Measurements from ENCODE around the gene PDE2A. TPM values are rescaled to one million over a fixed set of nuclear protein-coding genes. Genes with fewer than 3 reads are reported as not detected.

PDE2A gene
- total RNA-seq, 3 donors from 2014 or later: 23.7 to 85.9 (median 67.0) TPM

DNA sequence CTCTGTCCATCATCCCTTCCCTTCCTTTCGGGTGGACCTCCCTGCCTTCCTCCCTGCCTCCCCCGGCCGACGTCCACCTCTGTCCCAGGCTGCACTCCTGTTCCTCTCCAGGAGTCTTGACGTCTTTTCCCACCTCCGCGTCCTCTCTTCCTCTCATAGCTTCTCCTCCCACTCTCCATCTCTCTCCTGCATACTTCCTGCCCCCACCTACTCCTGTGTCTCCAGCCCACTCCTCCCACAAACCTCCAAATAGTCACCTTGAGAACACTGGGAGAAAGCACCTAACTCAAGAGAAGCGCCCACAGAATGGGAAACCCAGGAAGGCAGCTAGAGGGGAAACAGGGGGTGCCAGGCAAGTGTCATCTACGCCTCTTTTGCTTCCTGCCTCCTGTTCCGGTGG lies 60.8 kb downstream of the PDE2A start:
- H3K4me3 ChIP-seq: no peak overlapping the region
- H3K27ac ChIP-seq: no peak overlapping the region
- no peak for TF ChIP-seq POLR2AphosphoS5 (IDR thresholded peaks at IDR 0.05)
- TF ChIP-seq, protein P1, sequence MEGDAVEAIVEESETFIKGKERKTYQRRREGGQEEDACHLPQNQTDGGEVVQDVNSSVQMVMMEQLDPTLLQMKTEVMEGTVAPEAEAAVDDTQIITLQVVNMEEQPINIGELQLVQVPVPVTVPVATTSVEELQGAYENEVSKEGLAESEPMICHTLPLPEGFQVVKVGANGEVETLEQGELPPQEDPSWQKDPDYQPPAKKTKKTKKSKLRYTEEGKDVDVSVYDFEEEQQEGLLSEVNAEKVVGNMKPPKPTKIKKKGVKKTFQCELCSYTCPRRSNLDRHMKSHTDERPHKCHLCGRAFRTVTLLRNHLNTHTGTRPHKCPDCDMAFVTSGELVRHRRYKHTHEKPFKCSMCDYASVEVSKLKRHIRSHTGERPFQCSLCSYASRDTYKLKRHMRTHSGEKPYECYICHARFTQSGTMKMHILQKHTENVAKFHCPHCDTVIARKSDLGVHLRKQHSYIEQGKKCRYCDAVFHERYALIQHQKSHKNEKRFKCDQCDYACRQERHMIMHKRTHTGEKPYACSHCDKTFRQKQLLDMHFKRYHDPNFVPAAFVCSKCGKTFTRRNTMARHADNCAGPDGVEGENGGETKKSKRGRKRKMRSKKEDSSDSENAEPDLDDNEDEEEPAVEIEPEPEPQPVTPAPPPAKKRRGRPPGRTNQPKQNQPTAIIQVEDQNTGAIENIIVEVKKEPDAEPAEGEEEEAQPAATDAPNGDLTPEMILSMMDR (IDR thresholded peaks at IDR 0.05): no peak
- no peak for TF ChIP-seq POLR2A (IDR thresholded peaks at IDR 0.05)
- H3K9me3 ChIP-seq: no peaks in the 10 kb centered on the region
- H3K27me3 ChIP-seq: peaks cover 0 to 4% of the 10 kb centered on the region in 2 donors
- intact Hi-C loops (cut with DNase I; ENCODE audit: low total_unique reads): no loop called here
- no peak for DNase-seq (ENCODE audit: low spot score in 2 of 2)
- H3K4me1 ChIP-seq: no peaks in the 10 kb centered on the region
- H3K36me3 ChIP-seq: no peaks in the 10 kb centered on the region

- Histone ChIP-seq H3K4me3 (no peak overlapping the region), H3K27me3 (peaks cover 0 to 4% of the 10 kb centered on the region in 2 donors), H3K9me3 (no peaks in the 10 kb centered on the region), H3K27ac (no peak overlapping the region), H3K4me1 (no peaks in the 10 kb centered on the region), H3K36me3 (no peaks in the 10 kb centered on the region)
- intact Hi-C loops (cut with DNase I; ENCODE audit: low total_unique reads): no loop called here
- TF ChIP-seq POLR2AphosphoS5 (IDR thresholded peaks at IDR 0.05) (no peak), POLR2A (IDR thresholded peaks at IDR 0.05) (no peak)
- TF ChIP-seq, protein P1 (IDR thresholded peaks at IDR 0.05): no peak
- no peak for DNase-seq (ENCODE audit: low spot score in 2 of 2)
These were observed 64.7 kb downstream of the PDE2A start for GRCh38 chr11:72609476-72609875.

DNA sequence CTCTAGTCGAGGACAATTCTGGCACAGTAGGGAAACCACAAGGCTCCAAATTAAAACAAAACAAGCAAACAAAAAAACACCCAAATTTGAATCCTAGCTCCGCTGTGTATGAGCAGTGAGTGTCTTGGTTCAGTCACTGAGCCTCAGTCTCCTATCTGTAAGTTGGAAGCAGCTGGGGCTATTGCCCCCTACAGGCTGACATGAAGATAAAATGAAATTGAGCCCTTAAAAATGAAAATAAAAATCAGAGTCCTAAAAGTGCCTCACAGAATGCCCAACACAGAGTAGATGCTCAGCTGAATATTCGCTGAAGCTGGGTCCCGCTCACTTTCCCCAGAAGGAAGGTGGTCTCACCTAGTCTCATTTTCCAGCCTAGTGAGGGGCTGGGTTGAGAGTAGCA lies 65.2 kb downstream of the PDE2A start:
- peak overlapping the region in 1 of 2 donors; percentile 38 for H3K27ac ChIP-seq
- TF ChIP-seq POLR2AphosphoS5 (IDR thresholded peaks at IDR 0.05) (no peak), POLR2A (IDR thresholded peaks at IDR 0.05) (no peak)
- TF ChIP-seq, protein P1 (IDR thresholded peaks at IDR 0.05): no peak
- intact Hi-C loops (cut with DNase I; ENCODE audit: low total_unique reads): no loop called here
- no peak overlapping the region for H3K4me3 ChIP-seq
- H3K27me3 ChIP-seq: peaks cover 0 to 4% of the 10 kb centered on the region in 2 donors
- H3K36me3 ChIP-seq: no peaks in the 10 kb centered on the region
- no peaks in the 10 kb centered on the region for H3K4me1 ChIP-seq
- H3K9me3 ChIP-seq: no peaks in the 10 kb centered on the region
- DNase-seq (ENCODE audit: low spot score in 2 of 2): no peak

DNA sequence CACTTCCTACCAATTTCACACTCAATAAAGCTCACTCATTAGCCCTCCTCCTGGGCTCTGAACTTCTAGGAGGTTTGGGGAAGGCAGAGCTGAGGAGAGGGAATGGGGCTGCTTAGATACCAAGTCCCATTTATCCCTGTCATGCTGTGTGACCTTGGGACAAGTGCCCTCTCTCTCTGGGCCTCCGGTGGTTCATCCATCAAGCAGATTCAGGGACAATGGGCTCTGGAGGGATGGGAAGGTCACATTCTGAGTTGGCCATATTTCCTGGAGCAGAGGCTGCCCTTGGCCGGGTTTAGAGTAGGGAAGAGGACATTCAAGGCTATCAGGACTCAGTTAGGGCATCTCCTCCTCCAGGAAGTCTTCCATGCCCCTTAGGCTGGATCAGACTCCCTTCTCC lies 66.7 kb downstream of the PDE2A start:
- H3K27ac ChIP-seq: peak overlapping the region in 1 of 2 donors; percentile 35
- intact Hi-C loops (cut with DNase I; ENCODE audit: low total_unique reads): no loop called here
- no peaks in the 10 kb centered on the region for H3K27me3 ChIP-seq
- DNase-seq (ENCODE audit: low spot score in 2 of 2): no peak
- H3K9me3 ChIP-seq: no peaks in the 10 kb centered on the region
- no peak overlapping the region for H3K4me3 ChIP-seq
- no peaks in the 10 kb centered on the region for H3K36me3 ChIP-seq
- no peaks in the 10 kb centered on the region for H3K4me1 ChIP-seq
- TF ChIP-seq, protein P1 (IDR thresholded peaks at IDR 0.05): no peak
- TF ChIP-seq POLR2A (IDR thresholded peaks at IDR 0.05) (no peak), POLR2AphosphoS5 (IDR thresholded peaks at IDR 0.05) (no peak)

DNA sequence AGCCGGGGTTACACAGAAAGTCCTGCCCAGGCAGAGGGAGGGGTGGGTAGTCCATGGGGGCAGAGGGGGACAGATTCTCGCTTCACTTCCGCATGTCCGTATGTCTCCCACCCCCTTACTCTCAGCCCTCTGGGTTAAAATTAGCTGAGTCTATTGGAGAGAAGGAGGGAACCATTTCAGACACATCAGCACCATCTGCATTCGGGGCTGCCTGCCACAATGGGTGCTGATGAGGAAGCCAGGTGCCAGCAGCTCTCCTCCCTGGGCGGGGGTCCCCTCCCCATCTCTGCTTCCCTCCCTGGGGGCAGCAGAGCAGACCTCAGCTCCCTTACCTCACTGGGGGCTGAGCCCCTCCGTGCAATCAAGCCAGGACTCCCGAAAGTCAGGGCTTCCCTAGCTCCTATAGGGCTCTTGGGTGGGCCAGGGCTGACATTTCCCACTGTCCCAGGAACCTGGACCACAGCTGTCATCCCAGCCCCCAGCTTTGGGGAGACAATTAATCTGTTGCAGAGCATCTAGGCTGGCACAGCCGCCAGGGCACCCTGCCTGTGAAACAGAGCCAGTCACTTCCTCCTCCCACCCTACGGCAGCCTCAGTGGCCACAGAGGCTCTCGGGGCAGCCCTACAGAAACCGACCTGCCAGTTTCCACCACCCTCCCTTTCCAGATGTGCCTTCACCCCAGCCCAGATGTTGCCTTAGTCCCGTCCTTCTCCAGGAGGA lies 67.3 kb downstream of the PDE2A start:
- no peaks in the 10 kb centered on the region for H3K9me3 ChIP-seq
- no peaks in the 10 kb centered on the region for H3K36me3 ChIP-seq
- no peak for DNase-seq (ENCODE audit: low spot score in 2 of 2)
- H3K4me3 ChIP-seq: no peak overlapping the region
- intact Hi-C loops (cut with DNase I; ENCODE audit: low total_unique reads): no loop called here
- H3K27me3 ChIP-seq: no peaks in the 10 kb centered on the region
- no peaks in the 10 kb centered on the region for H3K4me1 ChIP-seq
- H3K27ac ChIP-seq: peak overlapping the region in 1 of 2 donors; percentile 35
- TF ChIP-seq, protein P1 (IDR thresholded peaks at IDR 0.05): no peak
- TF ChIP-seq POLR2A (IDR thresholded peaks at IDR 0.05) (no peak), POLR2AphosphoS5 (IDR thresholded peaks at IDR 0.05) (no peak)

All from breast epithelium (tissue), 4 donors.